GM21381 (cell line): ENCODE measurements around the gene S1PR4.
"Not testable (repeated sequence)": the region's sequence is repeated elsewhere in the genome, so short reads cannot be mapped to it uniquely, and the experiment has no call there.

Source experiments
- ATAC-seq: cut with Tn5 transposase; IDR thresholded peaks from one replicate; pipeline ENCODE4 v1.9.1; 2021; ENCODE audit warnings: mild to moderate bottlenecking, moderate library complexity; ENCODE audit not compliant: unreplicated experiment

The S1PR4 gene

GRCh38 chr19:3211191-3211590 is 32.6 kb downstream of the S1PR4 start:
- ATAC-seq, result no peak

GRCh38 chr19:3213159-3213558 is 34.6 kb downstream of the S1PR4 start:
- ATAC-seq, result no peak

- no peak for ATAC-seq
Measured at GRCh38 chr19:3216874-3217273, 38.3 kb downstream of the S1PR4 start.

- ATAC-seq, result no peak
Measured at GRCh38 chr19:3220576-3220975, 42.0 kb downstream of the S1PR4 start.

GRCh38 chr19:3221576-3221975 is 43.0 kb downstream of the S1PR4 start:
- ATAC-seq, result not testable (repeated sequence)

GRCh38 chr19:3222709-3223108 is 44.1 kb downstream of the S1PR4 start:
- ATAC-seq, result no peak

- ATAC-seq, result no peak
Measured at GRCh38 chr19:3224346-3225168, 46.0 kb downstream of the S1PR4 start, which contains the start of gene CELF5. TSS of gene CELF5 (plus strand) at chr19:3224661. CDS start at chr19:3224740, 79 bp downstream.

GRCh38 chr19:3225169-3225485 is 46.6 kb downstream of the S1PR4 start:
- no peak for ATAC-seq

GRCh38 chr19:3225677-3226093 is 47.1 kb downstream of the S1PR4 start:
- ATAC-seq, result no peak

GRCh38 chr19:3227054-3227626 is 48.6 kb downstream of the S1PR4 start:
- ATAC-seq, result no peak

- no peak for ATAC-seq
Measured at GRCh38 chr19:3229346-3229743, 50.8 kb downstream of the S1PR4 start.
